Cardiac muscle cell (in vitro differentiated cells and primary cell): ENCODE results near the gene DOHH. TPM values are rescaled to one million over a fixed set of nuclear protein-coding genes. Genes with fewer than 3 reads are reported as not detected.
A peak's percentile ranks its signal among the peaks of the same experiment; 100 is the strongest.

ENCODE experiments used
- DNase-seq, 2 donors: peaks; one replicate each; pipeline versions ENCODE4 v3.0.0 to v3.0.0-alpha.2; 2010 to 2017; ENCODE audit warnings: low read depth in 1 of 2, low spot score in 1 of 2
- H3K27ac ChIP-seq: fragments of 200-600 bp; sonication (generic); 2 replicates; pipeline ENCODE4 v1.5.1; 2016
- H3K27me3 ChIP-seq: fragments of 200-600 bp; sonication (generic); 2 replicates; pipeline ENCODE4 v1.6.0; 2016; ENCODE audit warnings: control low read depth
- H3K36me3 ChIP-seq: fragments of 200-600 bp; sonication (generic); 2 replicates; pipeline ENCODE4 v1.5.1; 2016; ENCODE audit warnings: control low read depth
- H3K4me1 ChIP-seq: fragments of 200-600 bp; sonication (generic); 2 replicates; pipeline ENCODE4 v1.8.1; 2017; ENCODE audit warnings: low read depth, mild to moderate bottlenecking, mixed run types
- H3K4me3 ChIP-seq: fragments of 200-600 bp; sonication (generic); 2 replicates; pipeline ENCODE4 v1.5.1; 2016; ENCODE audit warnings: mild to moderate bottlenecking
- H3K9me3 ChIP-seq: fragments of 200-600 bp; sonication (generic); 2 replicates; pipeline ENCODE4 v1.5.1; 2017; ENCODE audit warnings: low read depth, mild to moderate bottlenecking, control low read depth
- polyA plus RNA-seq: library from polyadenylated mRNA; unstranded; fragments of >200 nt; fragmentation: Nextera tagmentation; extraction: Ambion mirVana; gene quantifications from 2 replicates; pipeline ENCODE4 v1.2.1, GENCODE V29; 2016
- total RNA-seq: library from RNA; depleted of rRNA; stranded (reverse); fragments of >200 nt; gene quantifications from 2 replicates; pipeline ENCODE4 v1.2.3, GENCODE V29; 2016
- TF ChIP-seq, protein P1 (sequence below): IDR thresholded peaks from 2 replicates; pipeline ENCODE4 v1.5.1; 2012; ENCODE audit warnings: low read depth, mild to moderate bottlenecking, low read length

Gene DOHH
- total and polyA plus RNA-seq, 2 experiments from 2014 or later = 16.2 to 21.0 TPM

DNA sequence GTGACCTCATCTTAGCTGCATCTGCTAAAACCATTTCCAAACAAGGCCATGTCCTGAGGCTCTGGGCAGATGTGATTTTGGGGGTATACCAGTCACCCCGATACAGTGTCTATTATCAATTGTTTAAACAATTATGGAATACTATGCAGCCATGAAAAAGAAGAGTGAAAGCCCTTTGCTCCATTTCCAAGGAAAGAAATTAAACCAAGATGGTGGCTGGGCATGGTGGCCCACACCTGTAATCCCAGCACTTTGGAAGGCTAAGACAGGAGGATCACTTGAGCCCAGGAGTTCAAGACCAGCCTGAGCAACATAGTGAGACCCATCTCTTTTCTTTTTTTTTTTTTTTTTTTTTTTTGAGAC is 39.3 kb upstream of the DOHH start:
- no peak for DNase-seq
- no peak overlapping the region for H3K4me3 ChIP-seq
- TF ChIP-seq, protein P1, sequence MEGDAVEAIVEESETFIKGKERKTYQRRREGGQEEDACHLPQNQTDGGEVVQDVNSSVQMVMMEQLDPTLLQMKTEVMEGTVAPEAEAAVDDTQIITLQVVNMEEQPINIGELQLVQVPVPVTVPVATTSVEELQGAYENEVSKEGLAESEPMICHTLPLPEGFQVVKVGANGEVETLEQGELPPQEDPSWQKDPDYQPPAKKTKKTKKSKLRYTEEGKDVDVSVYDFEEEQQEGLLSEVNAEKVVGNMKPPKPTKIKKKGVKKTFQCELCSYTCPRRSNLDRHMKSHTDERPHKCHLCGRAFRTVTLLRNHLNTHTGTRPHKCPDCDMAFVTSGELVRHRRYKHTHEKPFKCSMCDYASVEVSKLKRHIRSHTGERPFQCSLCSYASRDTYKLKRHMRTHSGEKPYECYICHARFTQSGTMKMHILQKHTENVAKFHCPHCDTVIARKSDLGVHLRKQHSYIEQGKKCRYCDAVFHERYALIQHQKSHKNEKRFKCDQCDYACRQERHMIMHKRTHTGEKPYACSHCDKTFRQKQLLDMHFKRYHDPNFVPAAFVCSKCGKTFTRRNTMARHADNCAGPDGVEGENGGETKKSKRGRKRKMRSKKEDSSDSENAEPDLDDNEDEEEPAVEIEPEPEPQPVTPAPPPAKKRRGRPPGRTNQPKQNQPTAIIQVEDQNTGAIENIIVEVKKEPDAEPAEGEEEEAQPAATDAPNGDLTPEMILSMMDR = no peak

DNA sequence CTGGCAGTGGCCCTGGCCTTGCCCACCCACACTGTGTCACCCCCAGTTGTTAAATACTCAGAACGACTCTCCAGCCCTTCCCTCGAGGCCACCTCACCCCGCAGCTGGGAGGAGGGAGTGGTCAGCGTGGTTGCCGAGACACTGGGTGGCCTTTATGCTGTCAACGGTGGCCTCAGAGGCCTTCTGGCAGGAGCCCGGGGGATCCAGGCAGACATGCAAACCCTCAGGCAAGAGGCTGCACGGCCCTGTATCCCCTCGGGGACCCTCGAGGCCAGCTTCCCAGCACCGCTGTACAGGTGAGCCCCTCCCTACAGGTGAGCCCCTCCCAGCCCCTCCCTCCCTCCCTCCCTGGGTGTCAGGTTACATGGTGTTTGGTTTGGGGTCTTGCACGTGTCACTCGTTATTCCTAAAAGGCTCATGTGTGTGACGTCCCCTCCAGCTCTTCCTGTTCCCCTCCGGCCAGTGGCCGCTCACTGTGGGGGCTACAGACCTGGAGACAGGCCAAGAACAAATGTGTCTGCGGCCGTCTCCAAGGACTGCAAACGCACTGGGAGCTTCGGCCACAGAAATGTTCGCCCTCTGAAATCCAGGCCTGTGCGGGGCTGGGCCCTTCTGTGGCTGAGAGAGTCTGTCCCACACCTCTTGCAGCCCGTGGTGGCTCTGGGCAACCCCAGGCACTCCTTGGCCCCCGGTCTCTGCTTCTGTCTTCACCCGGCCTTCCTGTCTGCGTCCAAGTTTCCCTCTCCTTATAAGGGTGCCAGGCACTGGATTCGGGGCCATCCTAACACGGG is 38.7 kb upstream of the DOHH start, which contains the start of gene TEKTIP1:
Gene TEKTIP1 (plus strand): TSS at position 210 of the 791 bp plus-strand sequence. CDS start 4 bp downstream, at position 214.
- H3K27me3 ChIP-seq = no peaks in the 10 kb centered on the region
- DNase-seq = no peak
- H3K27ac ChIP-seq = peak within 1 kb of the TSS; percentile 51
- H3K4me3 ChIP-seq = no peak within 1 kb of the TSS
- TF ChIP-seq, protein P1 = no peak
- peaks cover 8% of the 10 kb centered on the region for H3K36me3 ChIP-seq
- no peaks in the 10 kb centered on the region for H3K4me1 ChIP-seq
- no peaks in the 10 kb centered on the region for H3K9me3 ChIP-seq

More for the DNA sequence above, 39.3 kb upstream of the DOHH start:
- no peaks in the 10 kb centered on the region for H3K4me1 ChIP-seq
- H3K36me3 ChIP-seq = peaks cover 8% of the 10 kb centered on the region
- no peaks in the 10 kb centered on the region for H3K9me3 ChIP-seq
- H3K27ac ChIP-seq = peak overlapping the region; percentile 51
- H3K27me3 ChIP-seq = no peaks in the 10 kb centered on the region

DNA sequence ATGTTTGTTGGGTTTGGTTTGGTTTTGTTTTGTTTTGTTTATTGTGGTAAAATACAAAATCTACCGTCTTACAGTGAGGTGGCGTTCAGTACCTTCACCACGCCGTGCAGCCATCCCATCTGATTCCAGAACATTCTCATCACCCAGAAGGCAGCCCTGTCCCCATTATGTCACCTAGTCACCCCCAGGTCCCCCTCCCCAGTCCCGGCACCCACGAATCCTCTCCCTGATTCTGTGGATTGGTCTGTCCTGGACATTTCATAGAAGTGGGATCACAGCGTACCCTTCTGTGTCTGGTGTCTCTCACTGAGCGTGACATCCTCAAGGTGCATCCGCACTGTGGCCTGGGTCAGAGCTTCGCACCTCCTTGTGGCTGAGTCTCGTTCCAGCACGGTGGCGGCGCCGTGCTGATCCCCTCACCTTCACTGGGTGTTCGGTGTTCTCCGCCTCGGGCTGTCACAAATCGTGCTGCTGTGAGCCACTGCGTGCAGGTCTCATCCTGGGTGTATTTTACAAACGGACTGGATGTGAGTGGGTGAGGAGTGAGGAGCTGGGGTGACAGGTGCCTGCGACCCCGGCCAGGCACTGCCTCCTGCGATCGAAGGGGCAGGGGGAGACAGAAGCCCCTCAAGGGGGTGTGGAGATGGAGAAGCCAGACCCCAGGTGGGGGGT is 37.9 kb upstream of the DOHH start:
- Histone ChIP-seq H3K27me3 (no peaks in the 10 kb centered on the region), H3K36me3 (peaks cover 8% of the 10 kb centered on the region), H3K9me3 (no peaks in the 10 kb centered on the region), H3K27ac (no peak overlapping the region), H3K4me1 (no peaks in the 10 kb centered on the region), H3K4me3 (no peak overlapping the region)
- DNase-seq = no peak
- TF ChIP-seq, protein P1 = no peak

DNA sequence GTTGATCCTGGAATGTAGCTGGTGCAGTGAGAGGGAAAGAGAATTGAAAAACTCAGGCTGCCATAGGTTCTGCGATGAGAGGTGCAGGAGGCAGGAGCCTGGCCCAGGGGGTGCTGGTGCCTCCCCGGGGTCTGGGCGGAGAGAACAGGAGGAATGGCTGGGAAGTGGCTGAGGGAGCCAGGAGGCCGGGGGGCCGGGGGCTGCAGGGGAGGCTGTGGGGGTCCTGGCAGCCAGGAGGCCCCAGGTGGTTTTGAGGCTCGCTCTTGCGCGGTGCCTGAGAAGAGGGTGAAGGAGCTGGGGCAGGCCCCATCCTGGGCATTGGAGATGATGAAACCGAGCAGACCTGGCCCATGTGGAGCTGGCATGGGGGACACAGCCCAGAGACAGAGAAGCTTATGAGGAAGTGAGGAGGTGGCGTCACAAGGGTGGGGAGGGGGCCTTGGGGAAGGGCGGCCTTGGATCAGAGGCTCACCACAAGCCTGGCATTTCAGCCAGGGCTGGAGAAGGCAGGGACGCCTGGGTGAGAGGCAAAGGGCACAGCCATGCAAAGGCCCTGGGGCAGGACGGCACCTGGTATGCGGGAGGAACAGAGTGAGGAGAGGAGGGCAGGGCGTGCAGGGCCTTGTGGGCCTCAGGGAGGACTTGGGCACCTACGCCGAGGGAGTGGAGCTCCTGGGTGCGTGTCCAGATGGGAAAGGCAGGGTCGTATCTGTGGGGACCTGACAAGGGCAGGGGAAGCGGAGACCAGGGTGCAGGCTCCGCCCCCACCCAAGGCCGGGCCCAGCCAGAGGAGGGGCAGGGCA is 37.2 kb upstream of the DOHH start:
- Histone ChIP-seq H3K9me3 (no peaks in the 10 kb centered on the region), H3K27ac (peak overlapping the region; percentile 48), H3K27me3 (no peaks in the 10 kb centered on the region), H3K4me1 (no peaks in the 10 kb centered on the region), H3K4me3 (no peak overlapping the region), H3K36me3 (peaks cover 15% of the 10 kb centered on the region)
- TF ChIP-seq, protein P1 = no peak
- no peak for DNase-seq

DNA sequence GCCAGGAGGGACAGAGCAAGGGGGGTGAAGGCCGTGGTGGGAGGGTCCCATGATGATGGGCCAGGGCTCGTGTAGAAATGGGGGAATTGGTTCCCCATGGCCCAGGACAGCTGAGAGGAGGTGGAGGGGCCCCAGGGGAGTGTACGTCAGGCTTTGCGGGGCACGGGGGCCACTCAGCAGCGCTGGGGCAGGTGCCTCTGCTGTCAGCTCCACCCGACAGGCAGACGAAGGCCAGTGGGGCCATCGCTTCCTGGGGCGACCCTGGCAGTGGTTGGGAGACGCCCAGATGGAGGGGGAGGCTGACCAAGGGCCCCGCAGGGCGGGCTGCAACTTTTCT is 36.6 kb upstream of the DOHH start:
- Histone ChIP-seq H3K9me3 (no peaks in the 10 kb centered on the region), H3K4me3 (no peak overlapping the region), H3K27ac (peak overlapping the region; percentile 48), H3K36me3 (peaks cover 19% of the 10 kb centered on the region), H3K27me3 (no peaks in the 10 kb centered on the region), H3K4me1 (no peaks in the 10 kb centered on the region)
- TF ChIP-seq, protein P1 = no peak
- no peak for DNase-seq
